HEK293T (cell line): ENCODE measurements around the gene LKAAEAR1.

Experiments
- ARNT ChIP-seq: fragments of 450-650 bp; IDR thresholded peaks from 2 replicates; pipeline ENCODE4 v1.6.1; 2017; ENCODE audit warnings: mild to moderate bottlenecking
- BHLHE40 ChIP-seq: fragments of 450-650 bp; IDR thresholded peaks from 2 replicates; pipeline ENCODE4 v1.6.1; 2016; ENCODE audit warnings: mild to moderate bottlenecking, moderate library complexity, borderline replicate concordance
- ELF4 ChIP-seq: fragments of 450-650 bp; IDR thresholded peaks from 2 replicates; pipeline ENCODE4 v1.6.1; 2017; ENCODE audit warnings: antibody characterized with exemption
- FOXA1 ChIP-seq: fragments of 450-650 bp; IDR thresholded peaks from 2 replicates; pipeline ENCODE4 v1.6.1; 2016; ENCODE audit warnings: mild to moderate bottlenecking
- FOXM1 ChIP-seq: fragments of 450-650 bp; IDR thresholded peaks from 2 replicates; pipeline ENCODE4 v1.6.1; 2017; ENCODE audit warnings: mild to moderate bottlenecking, borderline replicate concordance
- HDGF ChIP-seq: fragments of 450-650 bp; IDR thresholded peaks from 2 replicates; pipeline ENCODE4 v1.6.1; 2017; ENCODE audit warnings: antibody characterized with exemption, borderline replicate concordance
- L3MBTL2 ChIP-seq: fragments of 450-650 bp; conservative IDR thresholded peaks from 2 replicates; pipeline ENCODE4 v1.6.1; 2016; ENCODE audit warnings: mild to moderate bottlenecking
- LEF1 ChIP-seq: fragments of 450-650 bp; IDR thresholded peaks from 2 replicates; pipeline ENCODE4 v1.6.1; 2017; ENCODE audit warnings: mild to moderate bottlenecking, borderline replicate concordance
- NFRKB ChIP-seq: fragments of 450-650 bp; IDR thresholded peaks from 2 replicates; pipeline ENCODE4 v1.6.1; 2016; ENCODE audit warnings: mild to moderate bottlenecking, moderate library complexity
- PKNOX1 ChIP-seq: fragments of 450-650 bp; IDR thresholded peaks from 2 replicates; pipeline ENCODE4 v1.6.1; 2016
- SP1 ChIP-seq: fragments of 450-650 bp; IDR thresholded peaks from 2 replicates; pipeline ENCODE4 v1.6.1; 2017
- SUZ12 ChIP-seq: fragments of 450-650 bp; IDR thresholded peaks from 2 replicates; pipeline ENCODE4 v1.6.1; 2016; ENCODE audit warnings: mild to moderate bottlenecking
- TARDBP ChIP-seq: fragments of 450-650 bp; IDR thresholded peaks from 2 replicates; pipeline ENCODE4 v1.6.1; 2016
- ZNF384 ChIP-seq: fragments of 450-650 bp; IDR thresholded peaks from 2 replicates; pipeline ENCODE4 v1.6.1; 2016

DNA sequence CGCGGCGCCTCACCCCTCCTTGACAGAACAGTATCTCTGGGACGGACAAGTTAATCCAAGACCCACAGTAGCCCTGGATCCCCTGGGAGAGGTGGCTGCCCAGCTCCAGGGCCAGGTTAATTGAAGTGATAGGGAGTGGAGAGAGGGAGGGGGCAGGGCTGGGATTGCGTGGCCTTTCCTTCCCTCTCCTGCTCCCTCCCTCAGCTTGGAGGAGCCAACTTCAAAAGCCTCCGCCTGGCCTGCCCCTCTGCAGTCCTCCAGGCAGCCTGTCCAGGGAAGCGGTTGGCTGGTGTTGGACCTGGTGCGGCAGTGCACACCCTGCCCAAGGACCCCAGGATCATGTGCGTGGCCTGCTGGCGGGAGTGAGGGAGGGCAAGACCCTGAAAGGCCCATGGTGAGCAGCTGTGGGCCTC is 48.3 kb downstream of the LKAAEAR1 start, which contains the start of gene C20orf204:
- TF ChIP-seq ZNF384, result no peak
- TF ChIP-seq FOXA1, result no peak
- no peak for TF ChIP-seq ARNT
- TF ChIP-seq SUZ12, result no peak
- no peak for TF ChIP-seq SP1
- TF ChIP-seq TARDBP, result no peak
- TF ChIP-seq ELF4, result no peak
- no peak for TF ChIP-seq PKNOX1
- no peak for TF ChIP-seq LEF1
- no peak for TF ChIP-seq NFRKB
- no peak for TF ChIP-seq BHLHE40
- no peak for TF ChIP-seq L3MBTL2
- no peak for TF ChIP-seq FOXM1
- TF ChIP-seq HDGF, result no peak
